Adrenal gland (tissue), 12 donors: ENCODE measurements around the gene COG1. TPM values are rescaled to one million over a fixed set of nuclear protein-coding genes. Genes with fewer than 3 reads are reported as not detected.

Experiments
- DNase-seq, 7 donors: peaks; one replicate each; pipeline ENCODE4 v3.0.0-alpha.2; 2019 to 2020
- H3K27ac ChIP-seq, 5 donors: fragments of 200-600 bp; sonication (generic) in 4 of 5; 1 replicate in 3 of 5; 2 replicates in 2 of 5; pipeline versions ENCODE4 v1.5.1 to v1.8.0; 2016 to 2020; ENCODE audit warnings: mild to moderate bottlenecking in 1 of 5
- H3K27me3 ChIP-seq: fragments of 200-600 bp; 2 replicates; pipeline ENCODE4 v1.8.0; 2021
- H3K36me3 ChIP-seq, 2 donors: fragments of 200-600 bp; replicated peaks in 1 of 2; 1 replicate in 1 of 2; 2 replicates in 1 of 2; pipeline versions ENCODE4 v1.5.1 to v1.8.0; 2018 to 2022
- H3K4me1 ChIP-seq, 2 donors: fragments of 200-600 bp; replicated peaks in 1 of 2; 1 replicate in 1 of 2; 2 replicates in 1 of 2; pipeline versions ENCODE4 v1.5.1 to v1.8.0; 2018 to 2021
- H3K4me3 ChIP-seq, 4 donors: fragments of 200-600 bp; sonication (generic) in 3 of 4; one replicate each; pipeline ENCODE4 v1.5.1; 2016 to 2018
- H3K9me3 ChIP-seq, 3 donors: fragments of 200-600 bp; sonication (generic) in 1 of 3; replicated peaks in 1 of 3; 1 replicate in 2 of 3; 2 replicates in 1 of 3; pipeline versions ENCODE4 v1.5.1 to v1.8.0; 2016 to 2021
- CTCF ChIP-seq, 6 experiments: fragments of 450-650 bp in 4 of 6; fragments of 200-600 bp in 2 of 6; sonication (generic) in 1 of 6; IDR thresholded peaks; 1 replicate in 5 of 6; 2 replicates in 1 of 6; pipeline versions ENCODE4 v1.5.1 to v1.8.0; 2016 to 2021; ENCODE audit warnings: antibody characterized with exemption in 6 of 6, mild to moderate bottlenecking in 2 of 6, moderate library complexity in 1 of 6
- POLR2A ChIP-seq, 2 donors: fragments of 450-650 bp; IDR thresholded peaks; one replicate each; pipeline ENCODE4 v1.6.1; 2017; ENCODE audit warnings: antibody characterized with exemption in 2 of 2, mild to moderate bottlenecking in 2 of 2, moderate library complexity in 1 of 2
- WGBS, 4 donors: extraction: QIAGEN DNeasy Blood & Tissue Kit in 2 of 4; methylation state at CpG; one replicate each; pipeline versions ENCODE4 v1.1.5 to v1.1.7; 2013 to 2017; 5-methylcytosine and 5-hydroxymethylcytosine counted together
- intact Hi-C, 2 donors: fragments of 100-400 bp; cut with DNase I; formaldehyde crosslinking; loops; one replicate each; pipeline versions ENCODE4 v1.14.1 to v1.15.0; 2022 to 2023
- polyA plus RNA-seq, 3 donors: library from polyadenylated mRNA; stranded (reverse); fragments of 200-250 nt in 2 of 3; fragments of 350-450 nt in 1 of 3; fragmentation: Illumina TruSeq in 1 of 3; extraction: RNeasy Lipid Tissue Mini Kit (QIAGEN cat#74804) in 1 of 3; gene quantifications; one replicate each; pipeline ENCODE4 v1.2.3, GENCODE V29; 2013 to 2014
- total RNA-seq, 9 donors: library from RNA; depleted of rRNA in 4 of 9; stranded (reverse); fragments of >200 nt in 4 of 9; fragments of 120-200 nt in 1 of 9; fragmentation: NEBNext Ultra II Directional in 1 of 9; extraction: Animal tissue kit (Norgen Biotek cat#: 25700) in 1 of 9; gene quantifications; one replicate each; pipeline versions ENCODE4 v1.1.0 to v1.2.4, GENCODE V29; 2013 to 2023
- donor health status: healthy with polysubstance abuse.
- donor health status: Bipolar disorder and iron deficiency.
- donor health status: DM: yes; HTN: yes; CAD: no.
- donor health status: DM: no; HTN: no; CAD: no.
- donor health status: DM: no; HTN: no; CAD: no.
- donor health status: DM: yes; HTN: yes; CAD: no.

COG1 gene
- total and polyA plus RNA-seq, 12 donors: 23.6 to 63.2 (median 52.9) TPM

- Histone ChIP-seq H3K27ac (peak overlapping the region in 1 of 5 donors; percentile 23), H3K9me3 (no peaks in the 10 kb centered on the region), H3K27me3 (no peaks in the 10 kb centered on the region), H3K4me1 (no peaks in the 10 kb centered on the region), H3K4me3 (no peak overlapping the region), H3K36me3 (no peaks in the 10 kb centered on the region)
- TF ChIP-seq POLR2A (IDR thresholded peaks at IDR 0.05): no peak
- TF ChIP-seq CTCF (IDR thresholded peaks at IDR 0.05): peak; percentile 77 to 88 (median 86)
- intact Hi-C loops: loop anchor here (2.0 to 10.0 kb wide), 2 partner anchors 430 to 432 kb away; no protein-coding TSS in a partner anchor
- WGBS, 4 donors: 21 to 22% (median 22%) methylated on average over 17 to 22 of the region's 22 CpGs
- peak; percentile 59 to 88 (median 78) for DNase-seq
These were observed 36.6 kb upstream of the COG1 start for GRCh38 chr17:73156166-73156840.

GRCh38 chr17:73156887-73157520 lies 35.9 kb upstream of the COG1 start:
- H3K27me3 ChIP-seq: no peaks in the 10 kb centered on the region
- H3K27ac ChIP-seq: peak overlapping the region in 1 of 5 donors; percentile 23
- no peak for DNase-seq
- TF ChIP-seq CTCF (IDR thresholded peaks at IDR 0.05) (no peak), POLR2A (IDR thresholded peaks at IDR 0.05) (no peak)
- no peaks in the 10 kb centered on the region for H3K9me3 ChIP-seq
- no peaks in the 10 kb centered on the region for H3K4me1 ChIP-seq
- H3K36me3 ChIP-seq: no peaks in the 10 kb centered on the region
- intact Hi-C loops: loop anchor here (2.0 to 10.0 kb wide), 2 partner anchors 430 to 432 kb away; no protein-coding TSS in a partner anchor
- H3K4me3 ChIP-seq: no peak overlapping the region
- 66 to 76% (median 72%) methylated on average over 6 to 8 of the region's 8 CpGs for WGBS, 4 donors

GRCh38 chr17:73157521-73157890 lies 35.3 kb upstream of the COG1 start:
- DNase-seq: no peak
- H3K36me3 ChIP-seq: no peaks in the 10 kb centered on the region
- no peaks in the 10 kb centered on the region for H3K9me3 ChIP-seq
- H3K4me3 ChIP-seq: no peak overlapping the region
- no peaks in the 10 kb centered on the region for H3K4me1 ChIP-seq
- TF ChIP-seq CTCF (IDR thresholded peaks at IDR 0.05) (no peak), POLR2A (IDR thresholded peaks at IDR 0.05) (no peak)
- WGBS, 4 donors: 60 to 80% (median 78%) methylated on average over 5 of the region's 5 CpGs
- H3K27ac ChIP-seq: no peak overlapping the region
- H3K27me3 ChIP-seq: no peaks in the 10 kb centered on the region
- intact Hi-C loops: loop anchor here (2.0 to 10.0 kb wide), 2 partner anchors 431 to 433 kb away; no protein-coding TSS in a partner anchor

- DNase-seq: no peak
- no peaks in the 10 kb centered on the region for H3K9me3 ChIP-seq
- H3K36me3 ChIP-seq: no peaks in the 10 kb centered on the region
- no peak overlapping the region for H3K4me3 ChIP-seq
- no peak overlapping the region for H3K27ac ChIP-seq
- WGBS, 4 donors: 68 to 74% (median 71%) methylated on average over 2 of the region's 2 CpGs
- intact Hi-C loops: loop anchor here in 1 of 2 donors (10.0 kb wide), 1 partner anchor 433 kb away; no protein-coding TSS in a partner anchor
- no peaks in the 10 kb centered on the region for H3K27me3 ChIP-seq
- no peaks in the 10 kb centered on the region for H3K4me1 ChIP-seq
- TF ChIP-seq CTCF (IDR thresholded peaks at IDR 0.05): no peak
- no peak for TF ChIP-seq POLR2A (IDR thresholded peaks at IDR 0.05)
These were observed 34.7 kb upstream of the COG1 start for GRCh38 chr17:73158133-73158532.
